HepG2 (cell line): ENCODE results near the gene AKTIP.

ENCODE experiments used
- BCL3 ChIP-seq: sonication (generic); formaldehyde crosslinking; IDR thresholded peaks from 2 replicates; pipeline ENCODE4 v1.5.1; 2020; ENCODE audit warnings: mild to moderate bottlenecking, missing genetic modification reagents, moderate library complexity
- POLR2A ChIP-seq, 2 experiments: IDR thresholded peaks; 2 replicates each; pipeline ENCODE4 v1.6.1; 2011; ENCODE audit warnings: low read depth in 2 of 2, low read length in 2 of 2, mild to moderate bottlenecking in 1 of 2, moderate library complexity in 1 of 2; ENCODE audit not compliant: insufficient read depth in 1 of 2
- ZNF274 ChIP-seq: sonication (generic); formaldehyde crosslinking; IDR thresholded peaks from 2 replicates; pipeline ENCODE4 v1.5.1; 2020; ENCODE audit warnings: mild to moderate bottlenecking, missing genetic modification reagents

- TF ChIP-seq ZNF274 = no peak
- no peak for TF ChIP-seq POLR2A (IDR thresholded peaks at IDR 0.05; ENCODE audit: insufficient read depth in 1 of 2, low read depth in 2 of 2, low read length in 2 of 2)
- no peak for TF ChIP-seq BCL3
These were observed 37.3 kb downstream of the AKTIP start for GRCh38 chr16:53465606-53466280.
